Midbrain (tissue), 1 donor: ENCODE results near the gene HDAC9.
"Not testable (repeated sequence)": the region's sequence is repeated elsewhere in the genome, so short reads cannot be mapped to it uniquely, and the experiment has no call there.

Experiments
- DNase-seq: peaks from one replicate; lab custom pipeline; 2025; lab: John Stamatoyannopoulos, UW

Gene HDAC9

DNA sequence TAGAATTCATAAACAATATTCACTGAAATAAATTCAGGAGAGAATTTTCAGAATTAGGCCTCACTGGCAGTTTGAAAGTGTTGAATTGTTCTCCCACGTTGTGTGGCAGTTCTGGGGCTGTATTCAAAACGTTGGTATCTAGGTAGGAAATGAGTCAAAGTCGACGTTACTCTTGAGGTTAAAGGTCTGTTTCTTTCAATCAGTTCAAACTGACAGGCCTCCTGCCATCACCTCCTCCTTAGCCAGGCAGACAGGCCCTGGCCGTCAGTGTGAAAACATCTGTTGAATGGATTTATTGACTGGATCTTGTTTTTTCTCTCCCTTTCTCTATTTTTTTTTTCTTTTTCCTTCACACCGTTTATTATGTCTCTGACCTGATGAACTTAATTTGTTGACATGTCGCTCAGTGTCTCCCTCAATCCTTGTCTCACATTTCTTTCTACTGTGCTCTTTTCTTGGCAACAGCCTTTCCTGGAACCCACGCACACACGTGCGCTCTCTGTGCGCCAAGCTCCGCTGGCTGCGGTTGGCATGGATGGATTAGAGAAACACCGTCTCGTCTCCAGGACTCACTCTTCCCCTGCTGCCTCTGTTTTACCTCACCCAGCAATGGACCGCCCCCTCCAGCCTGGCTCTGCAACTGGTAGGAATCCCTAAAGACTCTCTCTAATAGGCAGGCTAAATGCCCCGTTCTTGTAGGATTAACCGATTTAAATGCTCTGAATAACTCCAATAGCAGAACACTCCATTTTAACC lies 231.7 kb downstream of the HDAC9 start:
- DNase-seq, result no peak

GRCh38 chr7:18736012-18736411 lies 240.5 kb downstream of the HDAC9 start:
- DNase-seq, result not testable (repeated sequence)

- DNase-seq, result no peak
These were observed 245.0 kb downstream of the HDAC9 start for GRCh38 chr7:18740579-18740988.

DNA sequence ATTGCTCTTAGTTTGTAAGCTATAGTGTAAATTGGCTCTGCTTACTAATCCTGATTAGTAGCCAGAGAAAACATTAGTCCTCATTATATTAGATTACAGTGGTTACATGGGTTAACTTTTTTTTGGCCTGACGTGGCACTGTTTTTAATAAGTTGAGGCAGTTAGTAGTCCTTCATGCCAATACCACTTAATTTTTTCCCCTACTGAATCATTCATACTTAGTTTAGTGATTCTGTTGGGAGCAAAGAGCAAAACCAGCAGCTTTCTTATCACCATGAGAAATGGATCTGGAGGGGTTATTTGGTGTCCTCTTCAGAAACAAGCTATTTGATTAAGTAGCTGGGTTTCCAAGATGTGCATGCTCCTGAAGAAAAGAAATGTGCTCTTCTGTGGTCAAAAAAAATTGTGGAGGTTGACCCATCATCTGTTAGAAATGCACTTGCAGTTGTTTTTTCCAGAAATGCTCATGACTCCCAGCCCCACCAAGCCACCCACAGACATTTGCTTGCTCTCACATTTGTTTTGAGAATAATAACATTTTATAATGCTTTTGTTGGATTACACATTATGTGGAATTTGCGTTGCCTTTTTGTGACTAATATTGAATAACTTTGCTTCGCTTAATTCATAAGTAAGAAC lies 258.5 kb downstream of the HDAC9 start:
- DNase-seq, result no peak

DNA sequence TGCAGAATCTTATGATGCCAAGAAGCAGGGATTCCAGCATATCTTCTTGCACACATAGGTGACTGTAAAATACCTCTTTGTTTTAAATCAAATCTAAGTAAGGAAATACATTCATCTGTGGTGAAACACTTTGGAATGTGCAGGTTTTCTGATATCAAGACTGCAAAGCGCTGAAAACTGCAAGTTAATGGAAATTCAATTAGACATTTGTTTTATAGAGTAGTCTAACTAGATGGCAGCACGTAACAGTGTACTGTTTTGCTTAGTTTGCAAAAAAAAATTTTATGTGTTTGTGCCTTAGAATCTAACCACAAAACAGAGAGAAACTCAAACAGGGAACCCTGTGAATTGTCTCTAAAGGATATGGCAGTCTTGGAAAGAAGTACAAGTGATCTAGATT lies 259.2 kb downstream of the HDAC9 start:
- DNase-seq, result no peak

GRCh38 chr7:18755793-18756192 lies 260.2 kb downstream of the HDAC9 start:
- no peak for DNase-seq

DNA sequence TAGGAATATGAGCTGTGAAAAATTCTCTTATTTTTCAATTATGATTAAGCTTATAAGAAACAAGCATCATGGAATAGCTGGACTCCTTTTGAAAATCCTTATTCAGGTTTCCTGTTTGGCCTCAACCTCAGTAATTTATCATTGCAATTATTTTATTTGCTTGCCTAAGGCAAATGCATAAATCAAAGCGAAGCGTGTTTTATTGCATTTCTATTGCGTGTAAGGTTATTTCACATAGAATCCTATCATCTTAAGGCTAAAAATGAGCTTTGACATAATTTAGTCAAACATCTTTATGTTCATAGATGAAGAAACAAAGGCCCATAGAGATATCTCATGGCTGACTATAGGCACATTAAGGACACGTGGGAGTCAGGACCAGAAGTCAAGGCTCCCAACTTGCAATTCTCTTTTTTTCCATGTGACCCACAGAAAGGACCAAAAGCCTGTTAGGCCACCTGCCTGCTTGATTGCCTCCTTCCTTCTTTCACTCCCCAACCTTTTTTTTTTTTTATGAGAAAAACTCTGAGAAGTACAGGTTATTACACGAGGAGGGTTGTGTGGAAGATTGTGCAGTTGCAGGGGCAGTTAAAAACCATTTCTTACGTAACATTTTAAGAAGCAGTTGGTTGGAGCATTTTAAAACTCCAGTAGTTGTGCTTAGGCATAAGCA lies 261.0 kb downstream of the HDAC9 start:
- no peak for DNase-seq

DNA sequence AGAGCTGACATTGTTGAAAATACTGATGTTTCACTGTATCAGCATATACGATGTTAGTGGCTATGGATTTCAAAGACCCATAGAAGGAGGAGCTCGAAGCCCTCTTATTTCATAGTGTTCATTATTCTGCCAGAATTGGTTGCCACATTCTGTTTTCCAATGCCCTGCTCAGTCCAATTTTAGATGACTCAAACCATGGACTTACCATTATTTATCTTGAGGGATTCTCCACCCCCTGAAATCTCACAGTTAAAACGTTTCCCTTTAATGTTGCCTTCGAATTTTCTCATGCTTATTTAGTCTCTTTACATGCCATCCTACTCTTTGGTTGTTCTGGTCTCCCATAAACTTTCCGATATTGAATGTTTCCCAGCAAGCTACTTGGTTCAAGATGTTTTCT lies 264.5 kb downstream of the HDAC9 start:
- no peak for DNase-seq

DNA sequence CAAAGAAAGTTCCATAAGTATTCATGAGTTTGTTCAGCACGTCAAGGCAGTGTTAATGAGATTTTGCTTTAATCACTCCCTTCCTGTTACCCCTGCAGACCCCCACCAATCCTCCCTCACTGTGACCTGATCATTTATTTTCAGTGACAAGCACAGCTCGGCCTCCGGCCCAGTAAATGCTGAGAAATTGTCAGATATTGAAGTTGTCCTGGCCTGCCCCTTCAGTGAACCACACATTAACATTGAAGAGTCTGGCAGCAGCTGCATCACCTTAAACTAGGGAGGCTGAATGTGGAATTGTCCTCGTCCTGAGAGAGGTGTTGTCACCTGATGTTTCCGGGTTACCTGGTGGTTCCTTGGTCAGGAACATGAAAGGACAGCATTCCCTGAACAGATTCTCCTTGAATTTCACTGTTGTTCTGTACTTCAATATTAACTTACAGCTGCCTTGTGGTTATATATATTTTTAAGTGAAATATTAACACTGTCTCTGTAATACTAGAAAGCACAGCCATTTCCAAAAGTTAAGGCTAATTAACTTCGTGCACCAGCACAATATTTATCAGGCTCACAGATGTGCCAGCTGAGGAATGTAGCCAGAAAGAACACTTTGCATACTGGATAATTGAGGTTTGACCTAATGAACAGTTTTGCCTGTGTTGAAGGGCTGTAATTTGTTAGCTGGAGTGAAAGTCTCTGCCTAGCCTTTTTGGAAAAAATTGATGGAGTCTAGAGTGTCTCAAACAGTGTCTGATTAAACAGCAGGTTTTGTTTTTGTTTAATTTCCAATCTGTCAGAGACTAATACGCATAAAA lies 265.3 kb downstream of the HDAC9 start:
- DNase-seq, result no peak

DNA sequence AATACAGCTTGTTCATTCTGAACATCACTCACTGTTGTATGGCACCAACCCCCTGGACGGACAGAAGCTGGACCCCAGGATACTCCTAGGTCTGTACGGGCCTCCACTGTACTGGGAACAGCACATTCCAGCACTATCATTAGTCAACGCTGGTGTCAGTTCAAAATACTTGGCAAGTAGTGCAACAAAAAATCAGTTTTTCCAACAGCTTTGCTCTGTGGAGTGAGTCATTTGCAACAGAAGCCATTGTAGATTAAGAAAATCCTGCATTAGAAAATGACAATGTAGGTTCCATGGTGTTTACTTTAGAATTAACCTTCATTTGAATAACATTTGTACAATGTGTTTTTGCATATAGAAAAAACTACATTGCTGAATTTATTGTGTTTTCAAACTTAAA lies 266.6 kb downstream of the HDAC9 start:
- no peak for DNase-seq

- DNase-seq, result no peak
These were observed 272.7 kb downstream of the HDAC9 start for GRCh38 chr7:18768256-18768655.

DNA sequence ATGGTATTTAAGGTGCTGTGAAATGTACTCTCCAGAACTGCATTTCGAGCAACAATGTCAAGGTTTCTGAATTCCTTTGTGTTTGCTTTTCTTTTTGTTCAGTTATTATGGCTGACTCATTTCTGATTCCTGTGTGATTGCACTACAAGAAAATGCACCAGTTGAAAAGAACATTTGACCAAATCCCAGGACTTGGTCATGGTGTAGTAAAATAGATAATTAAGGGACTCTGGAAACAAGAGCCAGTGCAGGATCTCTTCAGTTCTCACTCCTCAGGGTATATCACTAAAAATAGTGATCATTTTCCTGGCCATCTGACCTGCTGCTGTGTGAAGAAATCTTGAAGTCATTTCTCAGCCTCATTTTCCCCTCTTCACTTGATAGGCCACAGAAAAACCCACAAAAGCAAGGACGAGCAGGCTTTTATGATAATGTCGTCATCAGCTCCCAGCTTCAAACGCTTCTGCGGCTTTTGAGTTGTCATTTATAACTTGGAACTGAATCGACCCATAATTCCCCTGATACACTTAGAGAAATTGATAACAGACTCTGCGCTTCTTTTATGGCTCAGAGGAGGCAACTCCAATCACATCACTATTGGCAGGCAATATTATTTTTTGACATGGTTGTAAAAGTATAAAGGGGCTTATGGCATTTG lies 274.7 kb downstream of the HDAC9 start:
- DNase-seq, result no peak

DNA sequence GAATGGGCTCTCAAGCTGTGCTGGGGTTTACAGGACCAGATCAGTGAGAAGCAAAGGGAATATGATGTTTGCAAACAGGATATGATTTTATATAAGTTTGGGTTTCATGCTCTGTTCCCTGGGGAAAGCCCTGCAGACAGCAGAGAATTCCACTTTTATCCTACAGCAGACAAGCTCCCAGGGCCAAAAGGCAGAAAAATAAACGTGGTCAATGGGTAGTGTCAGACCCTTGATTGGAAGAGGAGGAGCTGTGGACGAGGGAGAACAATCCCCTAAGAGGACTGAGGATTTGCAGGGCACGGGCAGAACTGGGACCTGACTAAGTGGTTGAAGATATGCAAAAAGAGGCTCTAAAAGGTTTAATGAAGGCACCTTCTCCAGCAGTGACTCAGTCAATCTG lies 275.3 kb downstream of the HDAC9 start:
- no peak for DNase-seq

- no peak for DNase-seq
These were observed 276.5 kb downstream of the HDAC9 start for GRCh38 chr7:18771834-18772566.

GRCh38 chr7:18772567-18772965 lies 277.0 kb downstream of the HDAC9 start:
- no peak for DNase-seq

- no peak for DNase-seq
These were observed 281.8 kb downstream of the HDAC9 start for GRCh38 chr7:18777314-18777713.

- no peak for DNase-seq
These were observed 283.0 kb downstream of the HDAC9 start for GRCh38 chr7:18778594-18778993.

- no peak for DNase-seq
These were observed 284.7 kb downstream of the HDAC9 start for GRCh38 chr7:18780266-18780665.

DNA sequence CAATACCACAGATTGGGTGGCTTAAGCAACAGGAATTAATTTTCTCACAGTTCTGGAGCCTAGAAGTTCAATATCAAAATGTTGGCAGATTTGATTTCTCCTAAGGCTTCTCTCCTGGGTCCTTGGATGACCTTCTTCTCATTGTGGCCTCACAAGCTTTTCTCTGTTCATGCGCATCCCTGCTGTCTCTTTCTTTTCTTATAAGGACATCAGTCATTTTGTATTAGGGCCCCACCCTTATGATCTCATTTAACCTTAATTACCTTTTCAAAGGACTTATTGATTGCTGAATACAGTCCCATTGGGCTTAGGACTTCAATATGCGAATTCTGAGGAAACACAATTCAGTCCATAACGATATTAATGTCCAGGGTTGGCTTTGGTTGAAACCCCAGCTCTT lies 285.4 kb downstream of the HDAC9 start:
- DNase-seq, result no peak

DNA sequence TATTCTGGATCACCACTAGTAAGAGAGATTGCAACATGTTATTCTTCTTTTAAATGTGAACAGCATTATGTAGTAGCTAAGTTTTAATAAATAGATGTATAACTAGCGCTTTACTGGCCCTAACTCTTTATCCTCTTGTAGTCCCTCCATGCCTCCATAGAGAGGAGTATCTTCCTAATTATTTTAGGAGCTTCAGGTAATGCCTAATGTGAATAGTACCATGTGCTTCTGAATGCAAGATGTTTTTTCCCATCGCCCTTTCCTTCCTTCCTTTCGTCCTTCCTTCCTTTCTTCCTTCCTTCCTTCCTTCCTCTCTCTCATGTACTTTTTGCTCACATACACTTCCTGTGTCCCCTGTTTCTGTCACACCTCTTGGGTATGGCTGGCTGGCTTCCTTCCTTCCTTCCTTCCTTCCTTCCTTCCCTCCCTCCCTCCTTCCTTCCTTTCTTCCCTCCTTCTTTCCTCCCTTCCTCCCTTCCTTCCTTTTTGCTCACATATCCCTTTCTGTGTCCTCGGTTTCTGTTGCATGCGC lies 290.7 kb downstream of the HDAC9 start:
- no peak for DNase-seq

- DNase-seq, result no peak
These were observed 291.2 kb downstream of the HDAC9 start for GRCh38 chr7:18786796-18787195.
